Activated T-cell treated with anti-CD3 and anti-CD28 coated beads, Interleukin-2, amount 50 U/mL, for 72 hours (primary cell): ENCODE results near the gene BMP8B. TPM values are rescaled to one million over a fixed set of nuclear protein-coding genes. Genes with fewer than 3 reads are reported as not detected.
"Not testable (repeated sequence)": the region's sequence is repeated elsewhere in the genome, so short reads cannot be mapped to it uniquely, and the experiment has no call there.

Experiments used
- ATAC-seq, 2 donors: fragments of 150-1000 bp; cut with Tn5 transposase; replicated peaks in 1 of 2; 2 replicates each; pipeline ENCODE4 v1.10.0; 2021; ENCODE audit warnings: moderate library complexity in 2 of 2, mild to moderate bottlenecking in 1 of 2
- DNase-seq, 2 donors: peaks; one replicate each; pipeline ENCODE4 v3.0.0; 2021 to 2022; ENCODE audit warnings: mixed read lengths in 1 of 2
- H3K27ac Mint-ChIP-seq: one replicate; pipeline ENCODE4 v1.8.0; 2022; ENCODE audit warnings: mild to moderate bottlenecking, moderate library complexity, mixed read lengths
- H3K27me3 Mint-ChIP-seq: one replicate; pipeline ENCODE4 v1.8.0; 2022; ENCODE audit warnings: low read depth, mixed read lengths
- H3K36me3 Mint-ChIP-seq, 2 donors: one replicate each; pipeline ENCODE4 v1.8.0; 2022; ENCODE audit warnings: mixed read lengths in 2 of 2, mild to moderate bottlenecking in 1 of 2; ENCODE audit not compliant: insufficient read depth in 2 of 2
- H3K4me1 Mint-ChIP-seq: one replicate; pipeline ENCODE4 v1.8.0; 2022; ENCODE audit warnings: low read depth, mixed read lengths
- H3K4me3 Mint-ChIP-seq, 2 donors: one replicate each; pipeline ENCODE4 v1.8.0; 2022; ENCODE audit warnings: mild to moderate bottlenecking in 2 of 2, mixed read lengths in 2 of 2, moderate library complexity in 2 of 2
- H3K9me3 Mint-ChIP-seq, 2 donors: one replicate each; pipeline ENCODE4 v1.8.0; 2022; ENCODE audit warnings: mixed read lengths in 2 of 2
- total RNA-seq, 2 donors: library from RNA; stranded (reverse); gene quantifications; one replicate each; pipeline ENCODE4 v1.2.3, GENCODE V29; 2022

BMP8B gene
- total RNA-seq, 2 donors from 2014 or later, result 0.69 to 1.5 TPM

GRCh38 chr1:39766466-39766865 is 22.2 kb downstream of the BMP8B start:
- H3K27ac Mint-ChIP-seq, H3K9me3 Mint-ChIP-seq, H3K36me3 Mint-ChIP-seq, ATAC-seq, DNase-seq, H3K27me3 Mint-ChIP-seq, H3K4me3 Mint-ChIP-seq, H3K4me1 Mint-ChIP-seq: not testable (repeated sequence)

DNA sequence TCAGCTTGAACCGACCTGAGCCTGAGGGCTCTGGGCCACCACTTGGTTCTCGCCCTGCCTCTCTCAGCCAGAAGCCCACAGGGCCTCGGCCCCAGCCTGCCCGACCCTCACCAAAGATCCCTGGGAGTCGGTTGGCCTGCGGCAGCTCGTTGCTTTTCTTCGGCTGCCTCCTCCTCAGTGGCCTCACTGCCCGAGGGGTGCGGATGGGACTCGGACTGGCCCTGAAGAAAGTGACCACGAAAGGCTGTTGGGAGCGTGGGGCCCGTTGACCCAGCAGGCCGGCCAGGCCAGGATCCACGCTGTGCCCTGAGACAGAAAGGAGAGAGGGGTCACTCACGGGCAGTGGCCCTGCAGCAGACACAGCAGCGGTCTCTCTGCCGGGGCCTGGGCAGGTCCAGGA is 24.2 kb downstream of the BMP8B start:
- not testable (repeated sequence) for H3K4me3 Mint-ChIP-seq, H3K27ac Mint-ChIP-seq, H3K27me3 Mint-ChIP-seq, ATAC-seq, H3K9me3 Mint-ChIP-seq, H3K36me3 Mint-ChIP-seq, H3K4me1 Mint-ChIP-seq, DNase-seq

GRCh38 chr1:39763619-39764374 is 24.9 kb downstream of the BMP8B start:
- H3K27me3 Mint-ChIP-seq, DNase-seq, H3K4me3 Mint-ChIP-seq, H3K4me1 Mint-ChIP-seq, H3K9me3 Mint-ChIP-seq, ATAC-seq, H3K36me3 Mint-ChIP-seq, H3K27ac Mint-ChIP-seq: not testable (repeated sequence)

- H3K4me3 Mint-ChIP-seq, result no peak overlapping the region
- H3K27ac Mint-ChIP-seq, result no peak overlapping the region
- ATAC-seq (no peak), DNase-seq (no peak)
- no peaks in the 10 kb centered on the region for H3K4me1 Mint-ChIP-seq
- H3K36me3 Mint-ChIP-seq, result no peaks in the 10 kb centered on the region
- H3K9me3 Mint-ChIP-seq, result no peaks in the 10 kb centered on the region
- H3K27me3 Mint-ChIP-seq, result no peaks in the 10 kb centered on the region
These were observed 25.8 kb downstream of the BMP8B start for GRCh38 chr1:39762550-39763540.

DNA sequence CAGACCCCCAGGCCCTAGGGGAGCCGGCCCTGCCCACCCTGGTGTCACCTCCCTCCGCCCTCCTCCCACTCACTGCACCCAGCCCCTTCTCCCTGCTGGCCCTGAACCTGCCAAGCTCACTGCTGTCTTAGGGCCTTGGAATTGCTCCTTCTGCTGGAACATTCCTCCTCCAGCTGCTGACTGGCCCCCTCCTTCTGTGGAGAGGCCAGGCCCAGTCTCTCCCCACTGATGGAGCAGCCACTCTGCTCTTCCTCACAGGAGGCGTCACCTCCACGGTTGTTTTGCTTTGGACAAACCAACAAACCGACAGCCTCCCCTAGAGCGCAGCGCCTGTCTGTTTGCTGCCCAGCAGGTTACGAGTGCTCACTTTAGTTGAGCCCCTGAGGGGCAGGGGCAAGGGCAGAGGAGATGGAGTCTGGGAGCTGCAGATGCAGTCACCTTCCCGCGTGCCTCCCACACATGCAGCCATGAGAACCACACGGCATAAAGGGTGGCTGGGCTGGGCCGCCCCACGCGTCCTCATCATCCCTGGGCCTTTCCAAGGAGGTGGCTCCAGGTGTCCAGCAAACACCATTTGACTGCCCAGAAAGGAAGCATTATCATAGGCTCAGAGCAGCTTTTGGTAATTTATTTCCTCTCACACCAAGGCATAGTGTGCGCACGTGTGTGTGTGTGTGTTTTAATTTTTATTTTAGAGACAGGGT is 27.0 kb downstream of the BMP8B start:
- no peak overlapping the region for H3K27ac Mint-ChIP-seq
- ATAC-seq, result no peak

GRCh38 chr1:39761016-39761415 is 27.6 kb downstream of the BMP8B start:
- ATAC-seq, result no peak
- Mint-ChIP-seq H3K27ac (no peak overlapping the region), H3K27me3 (no peaks in the 10 kb centered on the region), H3K4me3 (no peak overlapping the region), H3K9me3 (no peaks in the 10 kb centered on the region), H3K36me3 (peaks cover 0 to 7% of the 10 kb centered on the region in 2 donors), H3K4me1 (no peaks in the 10 kb centered on the region)
- DNase-seq, result no peak

More for the DNA sequence above, 27.0 kb downstream of the BMP8B start:
- H3K36me3 Mint-ChIP-seq, result peaks cover 0 to 4% of the 10 kb centered on the region in 2 donors
- DNase-seq, result no peak
- no peak overlapping the region for H3K4me3 Mint-ChIP-seq
- H3K9me3 Mint-ChIP-seq, result no peaks in the 10 kb centered on the region
- no peaks in the 10 kb centered on the region for H3K27me3 Mint-ChIP-seq
- no peaks in the 10 kb centered on the region for H3K4me1 Mint-ChIP-seq

DNA sequence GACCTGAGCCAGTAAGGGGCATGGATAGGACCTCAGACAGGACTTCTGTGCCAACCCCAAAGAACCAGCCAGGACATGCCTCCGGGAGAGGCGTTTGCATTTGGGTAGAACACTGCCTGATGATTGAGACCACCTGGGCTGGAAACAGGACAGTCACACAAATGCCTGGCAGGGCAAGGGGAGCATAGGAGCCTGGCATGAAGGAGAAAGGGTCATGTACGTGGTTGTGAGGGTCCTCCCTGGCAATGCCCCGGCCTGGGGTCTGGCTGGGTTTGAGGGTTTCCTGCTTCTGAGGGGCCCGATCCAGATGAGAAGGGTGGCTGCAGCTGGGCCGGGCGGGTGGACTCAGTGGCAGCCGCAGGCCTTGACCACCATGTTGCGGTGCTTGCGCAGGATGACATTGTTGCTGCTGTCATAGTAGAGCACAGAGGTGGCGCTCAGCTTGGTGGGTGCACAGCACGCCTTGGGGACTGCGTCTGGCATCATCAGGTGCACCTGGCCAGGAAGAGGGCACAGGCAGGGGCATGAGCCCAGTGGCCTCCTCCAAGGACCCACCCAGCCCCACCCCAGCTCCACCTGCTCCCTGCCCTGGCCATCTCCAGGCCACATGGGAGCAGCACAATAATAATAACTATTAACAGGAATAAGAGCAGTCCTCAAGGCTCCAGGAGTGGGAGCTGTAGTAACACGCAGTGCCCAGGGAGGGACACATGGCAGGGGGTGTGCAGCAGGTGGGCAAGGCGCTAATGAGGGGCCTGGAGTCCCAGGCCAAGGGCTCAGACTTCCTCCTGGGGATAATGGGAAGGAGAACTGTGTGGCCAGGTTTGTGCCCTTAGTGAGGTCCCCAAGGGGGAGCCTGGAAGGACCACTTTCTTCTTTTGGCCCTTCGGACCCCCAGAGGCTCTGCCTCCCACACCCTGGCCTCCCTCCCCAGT is 28.3 kb downstream of the BMP8B start:
- DNase-seq (no peak), ATAC-seq (no peak)
- Mint-ChIP-seq H3K4me3 (no peak overlapping the region), H3K36me3 (peaks cover 0 to 7% of the 10 kb centered on the region in 2 donors), H3K9me3 (no peaks in the 10 kb centered on the region), H3K27me3 (no peaks in the 10 kb centered on the region), H3K4me1 (no peaks in the 10 kb centered on the region), H3K27ac (no peak overlapping the region)

DNA sequence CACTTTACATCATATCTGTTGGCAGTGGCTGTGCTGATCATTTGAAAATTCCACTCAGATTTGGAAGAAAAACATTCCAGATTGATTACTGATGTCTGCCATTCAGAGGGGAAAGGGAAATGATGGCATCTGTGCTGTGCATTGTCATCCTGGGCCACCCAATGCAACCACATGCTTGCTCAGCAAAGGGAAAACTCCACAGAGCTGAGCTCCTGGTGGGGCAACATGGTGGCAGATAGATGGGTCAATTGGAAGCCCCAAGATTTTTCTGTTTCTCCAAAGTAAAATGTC is 29.3 kb downstream of the BMP8B start:
- H3K9me3 Mint-ChIP-seq, result no peaks in the 10 kb centered on the region
- no peaks in the 10 kb centered on the region for H3K4me1 Mint-ChIP-seq
- DNase-seq (no peak), ATAC-seq (no peak)
- no peak overlapping the region for H3K4me3 Mint-ChIP-seq
- no peak overlapping the region for H3K27ac Mint-ChIP-seq
- no peaks in the 10 kb centered on the region for H3K27me3 Mint-ChIP-seq
- peaks cover 0 to 9% of the 10 kb centered on the region in 2 donors for H3K36me3 Mint-ChIP-seq

- H3K27me3 Mint-ChIP-seq, result no peaks in the 10 kb centered on the region
- no peaks in the 10 kb centered on the region for H3K4me1 Mint-ChIP-seq
- no peak overlapping the region for H3K4me3 Mint-ChIP-seq
- H3K36me3 Mint-ChIP-seq, result peaks cover 0 to 13% of the 10 kb centered on the region in 2 donors
- no peaks in the 10 kb centered on the region for H3K9me3 Mint-ChIP-seq
- H3K27ac Mint-ChIP-seq, result no peak overlapping the region
- DNase-seq (no peak), ATAC-seq (no peak)
These were observed 29.9 kb downstream of the BMP8B start for GRCh38 chr1:39758556-39759435.

DNA sequence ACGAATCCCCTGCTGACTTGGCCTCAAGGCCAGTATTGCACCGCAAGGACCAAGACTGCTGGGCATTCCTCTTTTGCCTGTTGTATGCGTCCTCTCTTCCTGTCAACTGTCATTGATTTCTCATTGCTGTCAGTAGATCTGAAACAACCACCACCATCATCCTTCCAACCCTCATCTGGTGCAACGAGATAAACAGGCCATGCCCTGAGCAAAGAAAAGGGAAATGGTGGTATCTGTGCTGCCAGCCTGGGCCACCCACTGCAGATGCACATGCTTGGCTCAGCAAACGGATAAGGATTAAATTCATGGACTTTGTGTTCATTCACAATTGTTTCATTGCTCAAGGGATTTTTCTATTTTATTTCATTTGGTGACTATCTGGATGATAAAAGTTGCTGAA is 31.2 kb downstream of the BMP8B start:
- H3K27me3 Mint-ChIP-seq, result no peaks in the 10 kb centered on the region
- ATAC-seq (no peak), DNase-seq (no peak)
- H3K4me1 Mint-ChIP-seq, result no peaks in the 10 kb centered on the region
- no peaks in the 10 kb centered on the region for H3K9me3 Mint-ChIP-seq
- peaks cover 0 to 16% of the 10 kb centered on the region in 2 donors for H3K36me3 Mint-ChIP-seq
- no peak overlapping the region for H3K27ac Mint-ChIP-seq
- no peak overlapping the region for H3K4me3 Mint-ChIP-seq

GRCh38 chr1:39755965-39756659 is 32.6 kb downstream of the BMP8B start:
- Mint-ChIP-seq H3K36me3 (peaks cover 2 to 20% of the 10 kb centered on the region in 2 donors), H3K4me1 (no peaks in the 10 kb centered on the region), H3K4me3 (no peak overlapping the region), H3K27ac (no peak overlapping the region), H3K9me3 (no peaks in the 10 kb centered on the region), H3K27me3 (no peaks in the 10 kb centered on the region)
- ATAC-seq, result no peak
- no peak for DNase-seq
